ENCODE measurements around the gene ADGRD1. TPM values are rescaled to one million over a fixed set of nuclear protein-coding genes. Genes with fewer than 3 reads are reported as not detected.

The ADGRD1 gene
- polyA plus RNA-seq, 3 donors = 3.3 to 11.0 (median 10.3) TPM

DNA sequence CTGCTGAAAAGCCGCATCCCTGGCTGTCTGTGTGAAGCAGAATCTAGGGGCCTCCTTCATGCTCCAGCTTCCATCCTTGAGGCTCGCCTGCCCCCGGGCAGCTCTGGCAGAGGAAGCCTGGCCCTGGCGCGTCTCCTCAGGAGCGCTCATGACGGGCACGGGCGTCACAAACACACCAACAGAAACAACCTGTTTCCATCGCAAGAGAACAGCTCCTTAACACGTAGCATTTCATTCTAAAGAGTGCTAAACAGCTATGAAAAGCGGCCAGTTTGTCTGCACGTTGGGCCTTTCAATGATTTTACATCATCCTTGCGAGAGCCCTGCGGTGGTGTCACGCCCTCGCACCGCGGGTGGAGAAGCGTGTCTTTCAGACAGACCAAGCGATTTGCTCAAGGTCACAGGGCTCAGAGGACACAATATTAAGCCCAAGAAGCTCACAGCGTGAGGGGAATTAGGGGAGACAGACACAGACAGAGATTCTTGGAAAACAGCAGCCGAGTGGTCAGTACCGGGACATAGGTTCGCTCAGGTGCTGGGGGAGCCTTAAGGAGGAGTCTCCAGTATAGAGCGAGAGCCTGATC is 4.9 kb downstream of the ADGRD1 start:
- H3K27ac ChIP-seq (ENCODE audit: low read depth, low read length) = no peak overlapping the region

GRCh38 chr12:130959632-130960031 is 5.9 kb downstream of the ADGRD1 start:
- 78 to 83% (median 79%) methylated on average over 8 of the region's 8 CpGs for WGBS, 3 donors
- no peak overlapping the region for H3K27ac ChIP-seq (ENCODE audit: low read depth, low read length)

More for the DNA sequence above, 4.9 kb downstream of the ADGRD1 start:
- WGBS, 3 donors = 84 to 92% (median 91%) methylated on average over 26 of the region's 26 CpGs

- WGBS, 3 donors = 85 to 93% (median 86%) methylated on average over 3 of the region's 3 CpGs
- no peak overlapping the region for H3K27ac ChIP-seq (ENCODE audit: low read depth, low read length)
These were observed 6.4 kb downstream of the ADGRD1 start for GRCh38 chr12:130960058-130960457.

GRCh38 chr12:130960787-130961186 is 7.1 kb downstream of the ADGRD1 start:
- 88 to 96% (median 91%) methylated on average over 8 of the region's 8 CpGs for WGBS, 3 donors
- no peak overlapping the region for H3K27ac ChIP-seq (ENCODE audit: low read depth, low read length)

- 72 to 80% (median 78%) methylated on average over 9 of the region's 9 CpGs for whole genome bisulfite sequencing, 3 donors
- H3K27ac ChIP-seq (ENCODE audit: low read depth, low read length) = no peak overlapping the region
These were observed 8.3 kb downstream of the ADGRD1 start for GRCh38 chr12:130961921-130962451.

DNA sequence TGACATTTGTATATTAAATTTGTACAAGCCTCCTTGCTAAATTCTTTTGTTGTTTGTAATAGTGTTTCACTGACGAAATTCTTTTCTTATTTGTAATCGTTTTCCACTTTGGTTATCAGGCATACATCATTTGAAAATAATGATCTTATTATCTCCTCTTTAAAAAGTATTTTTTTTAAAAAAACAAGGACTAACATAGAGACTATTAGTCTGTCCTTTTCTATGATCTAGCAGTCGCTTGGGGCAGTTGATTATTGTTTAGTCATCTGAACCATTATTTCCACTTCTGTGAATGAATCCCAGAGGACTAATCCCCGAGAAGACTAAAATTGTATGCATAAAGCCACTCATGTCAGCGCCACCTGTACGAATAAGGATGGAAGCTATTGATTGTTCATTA is 11.5 kb downstream of the ADGRD1 start:
- WGBS, 3 donors = 43 to 57% (median 48%) methylated on average over 6 of the region's 6 CpGs
- H3K27ac ChIP-seq (ENCODE audit: low read depth, low read length) = no peak overlapping the region

DNA sequence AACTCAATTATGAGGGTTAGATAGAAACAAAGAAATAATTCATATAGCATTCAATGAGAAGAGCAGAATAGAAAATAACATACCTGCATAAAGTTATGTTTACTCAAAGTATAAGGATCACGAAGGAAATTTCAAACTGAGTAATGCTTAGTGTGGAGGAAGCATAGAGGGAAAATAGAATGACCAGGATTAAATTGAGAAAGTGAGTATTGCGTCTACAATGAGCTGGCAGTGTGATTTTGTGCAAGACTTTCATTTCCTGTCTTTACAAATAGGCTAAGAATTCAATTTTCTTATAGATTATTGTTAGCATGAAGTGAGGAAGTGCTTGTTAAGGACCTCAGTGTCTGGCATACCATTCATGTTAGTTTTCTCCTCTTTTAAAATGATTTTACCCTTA is 12.0 kb downstream of the ADGRD1 start:
- H3K27ac ChIP-seq (ENCODE audit: low read depth, low read length) = no peak overlapping the region
- 43 to 69% (median 48%) methylated on average over 2 of the region's 2 CpGs for WGBS, 3 donors

- 83 to 88% (median 88%) methylated on average over 15 of the region's 15 CpGs for whole genome bisulfite sequencing, 3 donors
- no peak overlapping the region for H3K27ac ChIP-seq (ENCODE audit: low read depth, low read length)
These were observed 12.8 kb downstream of the ADGRD1 start for GRCh38 chr12:130966443-130967030.

DNA sequence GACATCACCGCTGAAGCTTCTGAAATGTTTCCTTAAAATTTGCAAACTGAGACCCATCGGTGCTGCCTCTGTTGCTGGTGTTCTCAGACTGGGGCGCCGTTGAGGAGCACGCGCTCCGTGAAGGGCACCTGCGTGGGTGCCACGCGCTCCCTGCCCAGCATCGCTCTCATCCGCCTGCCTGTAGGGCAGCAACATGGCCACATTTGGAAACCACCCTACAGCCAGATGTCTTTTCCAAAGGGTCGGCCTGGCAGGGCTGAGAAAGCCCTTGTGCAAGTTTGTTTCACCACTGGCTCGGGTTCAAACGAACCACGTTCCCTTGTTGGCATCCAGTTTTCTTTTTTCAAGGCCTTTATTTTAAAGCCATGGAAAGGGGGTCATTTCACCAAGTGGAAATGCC is 13.9 kb downstream of the ADGRD1 start:
- no peak overlapping the region for H3K27ac ChIP-seq (ENCODE audit: low read depth, low read length)
- 89 to 96% (median 90%) methylated on average over 16 of the region's 16 CpGs for WGBS, 3 donors

GRCh38 chr12:130968611-130969010 is 14.9 kb downstream of the ADGRD1 start:
- WGBS, 3 donors = 90 to 92% (median 91%) methylated on average over 7 of the region's 7 CpGs
- H3K27ac ChIP-seq (ENCODE audit: low read depth, low read length) = no peak overlapping the region

GRCh38 chr12:130969223-130969622 is 15.5 kb downstream of the ADGRD1 start:
- WGBS, 3 donors = 74 to 84% (median 79%) methylated on average over 7 of the region's 7 CpGs
- no peak overlapping the region for H3K27ac ChIP-seq (ENCODE audit: low read depth, low read length)

DNA sequence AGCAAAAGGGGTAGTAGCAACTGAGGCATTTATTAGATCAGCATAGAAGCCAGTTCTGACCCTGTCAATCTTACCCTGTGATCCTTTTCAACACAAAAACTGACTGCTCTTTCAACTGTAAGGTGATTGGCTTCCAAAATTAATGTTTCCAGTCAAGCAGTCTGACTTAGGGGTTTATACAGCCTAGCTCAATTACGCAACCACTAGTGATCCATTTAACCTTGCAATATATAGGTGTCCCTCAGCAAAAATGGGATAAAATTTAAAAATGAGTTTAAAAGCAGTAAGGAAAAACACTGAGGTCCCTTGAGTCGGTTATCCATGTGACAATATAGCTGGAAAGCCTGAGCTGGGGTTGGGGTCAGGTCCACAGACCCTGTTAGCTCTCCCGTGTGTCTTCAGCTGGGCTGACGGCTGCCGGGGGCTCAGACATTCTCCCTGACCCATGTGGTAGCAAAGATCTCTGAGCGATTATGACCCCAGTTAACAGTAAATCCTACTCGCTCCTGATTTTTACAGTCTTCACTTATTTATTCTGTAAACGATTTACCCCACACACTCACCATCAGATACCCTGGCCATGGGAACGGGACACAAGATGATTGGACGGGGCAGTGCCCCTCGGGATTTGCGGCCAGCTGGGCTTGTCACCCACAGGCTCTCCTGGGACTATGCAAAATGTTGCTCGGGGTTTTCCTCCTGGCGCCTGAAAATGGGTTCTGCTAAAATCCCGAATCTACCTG is 16.6 kb downstream of the ADGRD1 start:
- WGBS, 3 donors = 67 to 73% (median 67%) methylated on average over 15 of the region's 15 CpGs
- no peak overlapping the region for H3K27ac ChIP-seq (ENCODE audit: low read depth, low read length)

DNA sequence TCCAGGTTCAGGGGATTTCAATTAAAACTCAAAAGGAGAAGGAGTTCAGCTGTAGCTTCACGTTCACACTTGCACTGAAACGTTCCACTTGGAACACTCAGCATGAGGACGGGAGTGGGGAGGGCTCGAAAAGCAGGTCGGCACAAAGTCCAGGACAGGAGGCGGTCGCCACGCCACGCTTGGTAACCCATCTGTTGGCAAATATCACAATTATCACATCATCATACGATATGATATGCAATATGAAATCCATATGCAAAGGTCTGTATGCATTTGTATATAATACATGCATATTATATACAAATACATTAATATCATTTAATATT is 17.2 kb downstream of the ADGRD1 start:
- no peak overlapping the region for H3K27ac ChIP-seq (ENCODE audit: low read depth, low read length)
- WGBS, 3 donors = 92 to 94% (median 93%) methylated on average over 10 of the region's 10 CpGs

DNA sequence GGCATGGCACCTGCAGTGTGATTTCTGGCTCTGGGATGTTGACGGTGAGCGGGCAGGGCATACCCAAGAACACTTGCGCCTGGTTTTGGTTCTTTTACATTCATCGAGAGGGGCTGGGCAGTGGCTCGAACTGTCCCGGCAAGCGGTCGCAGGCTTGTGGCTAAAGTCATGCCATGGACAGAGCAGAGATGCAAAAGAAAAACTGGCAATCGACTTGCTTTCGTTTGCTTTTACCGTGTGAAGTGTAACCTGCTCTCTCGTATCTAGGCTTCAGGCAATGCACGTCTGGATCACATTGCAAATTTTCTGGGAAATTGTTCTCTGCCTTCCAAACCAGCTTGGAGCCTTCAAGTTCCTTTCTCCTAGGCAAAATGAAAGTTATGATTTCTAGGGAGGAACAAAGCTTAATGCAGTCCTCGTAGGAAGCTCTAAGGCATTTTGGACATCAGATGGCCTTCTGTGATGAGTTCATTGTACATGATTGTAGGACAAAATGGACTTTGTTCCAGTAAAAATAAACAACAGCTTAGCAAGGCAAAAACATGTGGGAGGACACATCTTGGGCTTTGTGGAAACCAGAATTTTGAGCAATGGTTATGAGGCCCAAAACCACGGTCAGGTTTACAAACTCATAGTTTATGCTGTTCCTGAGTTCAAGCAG is 18.3 kb downstream of the ADGRD1 start:
- 74 to 81% (median 76%) methylated on average over 15 of the region's 15 CpGs for WGBS, 3 donors
- no peak overlapping the region for H3K27ac ChIP-seq (ENCODE audit: low read depth, low read length)

DNA sequence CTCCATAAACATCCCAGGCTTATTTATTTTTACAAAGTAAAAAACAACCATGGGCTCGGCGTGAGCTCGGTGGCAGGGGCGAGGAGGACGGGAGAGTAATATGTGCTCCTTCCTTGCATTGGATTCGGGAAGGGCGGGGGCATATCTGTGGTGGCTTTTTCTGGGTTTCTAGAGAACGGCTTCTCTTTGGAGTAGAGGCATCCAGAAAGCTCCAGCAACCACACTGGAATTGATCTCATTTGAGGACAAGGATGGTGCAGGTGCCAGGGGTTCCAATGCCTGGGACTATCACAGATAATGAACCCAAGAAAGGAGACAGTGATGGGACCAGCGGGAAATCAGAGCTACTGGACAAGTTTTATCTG is 18.9 kb downstream of the ADGRD1 start:
- no peak overlapping the region for H3K27ac ChIP-seq (ENCODE audit: low read depth, low read length)
- WGBS, 3 donors = 91 to 93% (median 92%) methylated on average over 9 of the region's 9 CpGs

- WGBS, 3 donors = 66 to 91% (median 75%) methylated on average over 11 of the region's 11 CpGs
- no peak overlapping the region for H3K27ac ChIP-seq (ENCODE audit: low read depth, low read length)
These were observed 19.4 kb downstream of the ADGRD1 start for GRCh38 chr12:130973109-130973508.

DNA sequence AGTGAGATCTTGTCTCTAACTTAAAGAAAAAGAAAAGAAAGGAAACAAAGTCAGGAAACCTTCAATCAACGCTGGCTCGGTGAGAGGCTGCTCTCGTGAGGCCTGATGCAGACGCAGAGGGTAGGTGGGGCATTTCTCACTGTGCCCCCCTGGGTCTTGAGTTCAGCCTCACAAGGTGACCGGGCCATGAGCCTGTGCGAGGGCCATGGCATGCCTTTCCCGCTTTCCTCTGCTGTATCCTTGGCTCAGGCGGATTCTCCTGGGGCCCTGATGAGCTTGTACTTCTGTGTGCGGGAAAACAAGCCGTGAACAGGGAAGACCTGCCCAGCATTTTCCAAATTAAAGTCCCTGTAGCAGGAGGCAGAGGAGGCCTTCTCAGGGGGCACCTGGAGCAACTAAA is 20.2 kb downstream of the ADGRD1 start:
- WGBS, 3 donors = 87 to 93% (median 90%) methylated on average over 10 of the region's 10 CpGs
- no peak overlapping the region for H3K27ac ChIP-seq (ENCODE audit: low read depth, low read length)

- H3K27ac ChIP-seq (ENCODE audit: low read depth, low read length) = no peak overlapping the region
- WGBS, 3 donors = 75 to 81% (median 77%) methylated on average over 7 of the region's 7 CpGs
These were observed 21.4 kb downstream of the ADGRD1 start for GRCh38 chr12:130975116-130975515.

DNA sequence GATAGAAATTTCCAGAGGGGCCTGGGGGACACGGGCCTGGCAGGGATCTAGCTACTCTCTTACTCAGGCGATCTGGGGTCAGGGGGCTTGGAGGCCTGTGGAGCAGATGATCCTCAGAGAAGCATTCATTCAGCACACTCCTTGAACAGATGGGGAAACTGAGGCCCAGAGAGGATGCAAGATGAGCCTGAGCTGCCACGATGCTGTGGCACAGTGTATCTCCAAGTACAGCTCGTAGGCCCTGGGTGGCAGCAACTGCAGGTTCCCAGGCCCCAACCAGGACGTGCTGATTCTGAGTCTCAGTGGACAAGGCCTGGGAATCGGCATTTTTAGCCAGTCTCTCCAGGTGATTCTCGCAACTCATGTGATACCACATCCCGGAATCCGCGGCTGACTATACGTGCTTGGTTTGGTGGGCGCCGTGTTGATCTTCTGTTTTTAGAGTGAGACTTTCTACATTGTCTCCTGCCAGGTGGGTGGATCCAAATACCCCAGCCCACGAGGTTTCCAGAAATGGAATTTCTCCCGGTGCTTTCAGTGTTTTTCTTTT is 22.5 kb downstream of the ADGRD1 start:
- no peak overlapping the region for H3K27ac ChIP-seq (ENCODE audit: low read depth, low read length)
- WGBS, 3 donors = 91 to 93% (median 92%) methylated on average over 15 of the region's 15 CpGs

Measured in adipose tissue (tissue), 3 donors.